Mucosa of descending colon (tissue), 3 donors: ENCODE measurements around the gene SLC19A2. TPM values are rescaled to one million over a fixed set of nuclear protein-coding genes. Genes with fewer than 3 reads are reported as not detected.

Experiments
- ATAC-seq: fragments of 200-7000 bp; cut with Tn5 transposase; one replicate; pipeline ENCODE4 v1.9.1; 2020; ENCODE audit warnings: mild to moderate bottlenecking, moderate library complexity
- DNase-seq, 3 donors: peaks; one replicate each; pipeline ENCODE4 v3.0.0-alpha.2; 2020
- H3K36me3 ChIP-seq: fragments of 200-600 bp; one replicate; pipeline ENCODE4 v1.8.0; 2021; ENCODE audit warnings: low read depth, mild to moderate bottlenecking
- H3K4me1 ChIP-seq: fragments of 200-600 bp; one replicate; pipeline ENCODE4 v1.8.0; 2021; ENCODE audit warnings: low read depth, mild to moderate bottlenecking
- H3K4me3 ChIP-seq: fragments of 200-600 bp; one replicate; pipeline ENCODE4 v1.8.0; 2021; ENCODE audit warnings: mild to moderate bottlenecking
- H3K9me3 ChIP-seq: fragments of 200-600 bp; one replicate; pipeline ENCODE4 v1.8.0; 2021; ENCODE audit warnings: mild to moderate bottlenecking
- intact Hi-C, 2 donors: fragments of 100-400 bp; cut with DNase I in 1 of 2; cut with micrococcal nuclease in 1 of 2; formaldehyde crosslinking; loops; one replicate each; pipeline versions ENCODE4 v1.11.0 to v1.11.1; 2022; cut with DNase I, micrococcal nuclease
- total RNA-seq, 3 donors: library from RNA; stranded (reverse); fragmentation: NEBNext Ultra II Directional in 2 of 3; extraction: Animal tissue kit (Norgen Biotek cat#: 25700) in 2 of 3; gene quantifications; one replicate each; pipeline versions ENCODE4 v1.2.1 to v1.2.4, GENCODE V29; 2021 to 2023
- TF ChIP-seq, protein P1 (sequence below): fragments of 200-600 bp; IDR thresholded peaks from one replicate; pipeline ENCODE4 v1.8.0; 2022; ENCODE audit warnings: antibody characterized with exemption, mild to moderate bottlenecking
- donor health status: DM: no; HTN: no; CAD: no; lungs with moderate emphysema.
- donor health status: DM: no; HTN: no; CAD: no.
- donor health status: DM: no; HTN: yes; CAD: no.

The SLC19A2 gene
- total RNA-seq, 3 donors from 2014 or later = 5.5 to 11.1 (median 7.3) TPM

- Histone ChIP-seq H3K4me1 (no peaks in the 10 kb centered on the region), H3K36me3 (no peaks in the 10 kb centered on the region), H3K4me3 (no peak overlapping the region), H3K9me3 (no peaks in the 10 kb centered on the region)
- ATAC-seq (no peak), DNase-seq (no peak)
- intact Hi-C loops = no loop called here
- TF ChIP-seq, protein P1, sequence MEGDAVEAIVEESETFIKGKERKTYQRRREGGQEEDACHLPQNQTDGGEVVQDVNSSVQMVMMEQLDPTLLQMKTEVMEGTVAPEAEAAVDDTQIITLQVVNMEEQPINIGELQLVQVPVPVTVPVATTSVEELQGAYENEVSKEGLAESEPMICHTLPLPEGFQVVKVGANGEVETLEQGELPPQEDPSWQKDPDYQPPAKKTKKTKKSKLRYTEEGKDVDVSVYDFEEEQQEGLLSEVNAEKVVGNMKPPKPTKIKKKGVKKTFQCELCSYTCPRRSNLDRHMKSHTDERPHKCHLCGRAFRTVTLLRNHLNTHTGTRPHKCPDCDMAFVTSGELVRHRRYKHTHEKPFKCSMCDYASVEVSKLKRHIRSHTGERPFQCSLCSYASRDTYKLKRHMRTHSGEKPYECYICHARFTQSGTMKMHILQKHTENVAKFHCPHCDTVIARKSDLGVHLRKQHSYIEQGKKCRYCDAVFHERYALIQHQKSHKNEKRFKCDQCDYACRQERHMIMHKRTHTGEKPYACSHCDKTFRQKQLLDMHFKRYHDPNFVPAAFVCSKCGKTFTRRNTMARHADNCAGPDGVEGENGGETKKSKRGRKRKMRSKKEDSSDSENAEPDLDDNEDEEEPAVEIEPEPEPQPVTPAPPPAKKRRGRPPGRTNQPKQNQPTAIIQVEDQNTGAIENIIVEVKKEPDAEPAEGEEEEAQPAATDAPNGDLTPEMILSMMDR = no peak
Measured at GRCh38 chr1:169494343-169494742, 8.6 kb upstream of the SLC19A2 start.

DNA sequence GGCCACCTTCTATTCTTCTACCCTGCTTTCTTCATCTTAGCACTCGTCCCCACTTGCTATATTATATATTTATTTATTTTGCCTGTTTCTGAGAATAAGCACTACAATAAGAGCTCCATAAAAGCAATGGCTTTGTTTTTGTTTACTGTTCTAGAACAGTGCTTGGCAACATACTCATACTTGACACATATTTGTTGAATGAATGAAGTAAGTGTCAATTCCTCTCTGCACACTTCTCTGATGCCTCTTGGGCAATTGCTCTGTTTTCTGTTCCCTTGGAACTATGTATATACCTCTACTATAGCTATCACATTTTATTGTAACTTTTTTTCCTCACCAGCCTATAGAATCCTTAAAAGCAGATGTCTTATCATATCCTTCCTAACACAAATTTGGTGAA is 7.5 kb upstream of the SLC19A2 start:
- no peak for ATAC-seq
- Histone ChIP-seq H3K9me3 (no peaks in the 10 kb centered on the region), H3K4me1 (no peaks in the 10 kb centered on the region), H3K4me3 (no peak overlapping the region), H3K36me3 (no peaks in the 10 kb centered on the region)
- intact Hi-C loops = no loop called here
- DNase-seq = no peak
- TF ChIP-seq, protein P1 = no peak

DNA sequence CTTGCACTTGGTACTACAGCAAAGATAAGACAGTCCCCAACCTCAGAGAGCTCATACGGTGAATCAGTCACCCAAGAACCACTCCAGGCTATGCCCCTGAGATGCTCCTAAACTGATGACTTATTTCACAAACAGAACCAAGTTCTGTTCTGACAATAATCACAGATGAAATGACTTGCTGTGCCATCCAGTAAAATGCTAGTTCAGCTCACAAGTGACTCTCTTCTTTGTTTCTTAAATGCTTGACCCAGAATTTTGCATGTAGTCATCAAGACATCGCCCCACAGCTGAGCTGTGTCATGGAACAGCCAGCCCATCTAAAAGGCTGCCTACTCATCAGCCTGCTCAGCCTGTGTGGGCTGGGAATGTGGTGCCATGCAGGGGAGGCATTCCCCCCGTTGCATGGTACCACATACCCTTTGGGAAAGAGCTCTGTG is 6.1 kb upstream of the SLC19A2 start:
- intact Hi-C loops = no loop called here
- H3K4me1 ChIP-seq = peaks cover 6% of the 10 kb centered on the region
- DNase-seq (no peak), ATAC-seq (no peak)
- no peak overlapping the region for H3K4me3 ChIP-seq
- H3K9me3 ChIP-seq = no peaks in the 10 kb centered on the region
- no peaks in the 10 kb centered on the region for H3K36me3 ChIP-seq
- TF ChIP-seq, protein P1 = no peak

DNA sequence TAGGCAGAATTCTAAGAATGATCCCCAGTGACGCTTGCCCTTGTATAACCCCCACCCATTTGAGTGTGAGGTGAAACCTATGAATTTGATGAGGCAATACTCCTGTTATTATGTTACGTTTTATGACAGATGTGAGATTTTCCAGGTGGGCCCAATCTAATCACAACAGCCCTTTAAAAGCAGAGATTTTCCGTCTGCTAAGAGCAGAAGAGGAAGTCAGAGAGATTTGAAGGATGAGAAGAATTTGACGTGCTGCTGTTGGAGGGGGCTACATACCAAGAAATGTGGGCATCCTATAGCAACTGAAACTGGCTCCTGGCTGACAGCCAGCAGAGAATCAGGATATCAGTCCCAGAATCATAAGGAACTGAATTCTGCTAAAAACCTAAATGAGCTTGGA is 2.4 kb upstream of the SLC19A2 start:
- Histone ChIP-seq H3K9me3 (no peaks in the 10 kb centered on the region), H3K4me3 (no peak overlapping the region), H3K4me1 (peaks cover 24% of the 10 kb centered on the region), H3K36me3 (no peaks in the 10 kb centered on the region)
- TF ChIP-seq, protein P1 = no peak
- ATAC-seq = no peak
- no peak for DNase-seq
- intact Hi-C loops = no loop called here

DNA sequence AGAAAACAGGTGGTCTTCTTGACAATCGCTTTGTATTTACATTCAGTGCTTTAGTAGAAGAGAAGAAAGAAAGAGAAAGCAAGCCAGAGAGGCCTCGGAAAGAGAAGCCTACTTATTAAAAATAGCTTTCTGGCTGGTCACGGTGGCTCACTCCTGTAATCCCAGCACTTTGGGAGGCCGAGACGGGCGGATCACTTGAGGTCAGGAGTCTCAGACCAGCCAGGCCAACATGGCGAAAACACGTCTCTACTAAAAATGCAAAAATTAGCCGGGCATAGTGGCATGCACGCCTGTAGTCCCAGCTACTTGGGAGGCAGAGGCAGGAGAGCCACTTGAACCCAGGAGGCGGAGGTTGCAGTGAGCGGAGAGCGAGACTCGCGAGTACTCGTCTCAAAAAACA is 1.8 kb upstream of the SLC19A2 start:
- Histone ChIP-seq H3K36me3 (no peaks in the 10 kb centered on the region), H3K4me1 (peaks cover 25% of the 10 kb centered on the region), H3K4me3 (no peak overlapping the region), H3K9me3 (no peaks in the 10 kb centered on the region)
- DNase-seq (no peak), ATAC-seq (no peak)
- intact Hi-C loops = no loop called here
- TF ChIP-seq, protein P1 = no peak

GRCh38 chr1:169487133-169487532 is 1.4 kb upstream of the SLC19A2 start:
- Histone ChIP-seq H3K4me3 (no peak overlapping the region), H3K36me3 (no peaks in the 10 kb centered on the region), H3K9me3 (no peaks in the 10 kb centered on the region), H3K4me1 (peaks cover 25% of the 10 kb centered on the region)
- TF ChIP-seq, protein P1 = no peak
- intact Hi-C loops = no loop called here
- DNase-seq = no peak
- no peak for ATAC-seq
